Measurements from ENCODE around the gene FAM107B. TPM values are rescaled to one million over a fixed set of nuclear protein-coding genes. Genes with fewer than 3 reads are reported as not detected.

Gene FAM107B
- total and polyA plus RNA-seq, 2 donors (not counting 3 experiments of a cell fraction or from before 2014, with no cell fraction given): 39.2 to 176 TPM

DNA sequence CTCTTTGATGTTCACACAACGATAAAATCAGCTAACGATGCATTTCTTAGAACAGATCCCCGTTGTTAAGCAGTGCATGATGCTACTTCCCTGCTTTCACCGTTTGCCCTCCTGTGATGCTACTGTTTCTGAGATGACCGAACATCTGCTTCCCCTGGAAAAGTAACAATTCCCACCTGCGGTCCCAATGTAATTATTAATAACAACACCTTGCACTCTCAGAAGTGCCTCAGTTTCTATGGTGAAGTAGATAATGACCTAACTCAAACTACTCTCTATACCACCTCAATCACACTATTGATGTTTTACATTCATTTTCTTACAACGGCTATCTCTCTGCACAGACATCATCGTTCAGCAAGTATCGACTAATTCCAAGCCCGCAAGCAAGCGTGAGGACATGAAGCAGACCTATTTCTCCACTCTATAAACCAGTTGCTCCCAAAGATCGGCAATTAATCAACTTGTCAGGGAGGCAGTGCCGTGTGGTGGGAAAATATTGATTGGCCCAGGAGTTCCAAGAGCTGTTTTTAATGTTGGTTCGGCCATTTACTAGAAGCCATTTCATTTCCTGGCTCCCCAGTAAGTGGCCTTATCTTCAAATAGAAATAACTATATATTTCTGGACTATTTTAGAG lies 42.7 kb downstream of the FAM107B start:
- dilution Hi-C loops (cut with MboI; ENCODE audit: extremely low pct_ligation_motif_present, low sequenced_read_pairs) (no loop called here), intact Hi-C loops (cut with micrococcal nuclease) (no loop called here)
- H3K4me1 ChIP-seq (ENCODE audit: control insufficient read depth, extremely low read depth, insufficient read depth, low read length): no peaks in the 10 kb centered on the region
- H3K27ac ChIP-seq (ENCODE audit: insufficient read depth, low read depth, low read length): no peak overlapping the region
- no peak overlapping the region for H3K4me3 ChIP-seq (replicated peaks in 1 of 3; ENCODE audit: insufficient read depth in 1 of 3, low read depth in 1 of 3, low read length in 3 of 3)
- FAIRE-seq: no peak
- POLR2A ChIA-PET: no interaction called here
- no peak overlapping the region for H3K4me2 ChIP-seq (ENCODE audit: insufficient read depth, low read length)
- no peaks in the 10 kb centered on the region for H3K36me3 ChIP-seq (ENCODE audit: control insufficient read depth in 2 of 2, extremely low read depth in 1 of 2, insufficient read depth in 2 of 2, low read length in 2 of 2)
- no peaks in the 10 kb centered on the region for H3K9me1 ChIP-seq (replicated peaks; ENCODE audit: control insufficient read depth, extremely low read depth, insufficient read depth, low read length)
- H3K9ac ChIP-seq (replicated peaks; ENCODE audit: extremely low read depth, insufficient read depth, low read length): no peak overlapping the region
- H3K27me3 ChIP-seq (ENCODE audit: control insufficient read depth in 2 of 2, insufficient read depth in 2 of 2, low read length in 2 of 2): peaks cover 0 to 7% of the 10 kb centered on the region in 2 experiments
- no peak for DNase-seq (ENCODE audit: low read depth, low spot score)
- CTCF ChIA-PET: no interaction called here
- no peak for TF ChIP-seq POLR2AphosphoS5 (IDR thresholded peaks at IDR 0.05; ENCODE audit: insufficient read depth, low read depth, low read length)
- TF ChIP-seq MYC (IDR thresholded peaks at IDR 0.05; ENCODE audit: low read depth, low read length): no peak
- no peak for TF ChIP-seq POLR2A (IDR thresholded peaks at IDR 0.05; ENCODE audit: low read depth, low read length)
- TF ChIP-seq EZH2 (IDR thresholded peaks at IDR 0.05; ENCODE audit: borderline replicate concordance, low read depth, low read length, severe bottlenecking): no peak
- no peak for TF ChIP-seq CTCF (IDR thresholded peaks at IDR 0.05; ENCODE audit: extremely low read depth in 1 of 2, insufficient read depth in 1 of 2, low read depth in 1 of 2, low read length in 2 of 2)
- TF ChIP-seq JUN (IDR thresholded peaks at IDR 0.05; ENCODE audit: borderline replicate concordance, insufficient read depth, insufficient read length, low read depth): no peak
- TF ChIP-seq GATA2 (IDR thresholded peaks at IDR 0.05; ENCODE audit: insufficient read depth, insufficient read length, low read depth, low read length): no peak
- no peak for TF ChIP-seq FOS (IDR thresholded peaks at IDR 0.05; ENCODE audit: borderline replicate concordance, insufficient read depth, low read length)
- no peak for TF ChIP-seq MAX (IDR thresholded peaks at IDR 0.05; ENCODE audit: insufficient read depth, insufficient read length)
- no peak overlapping the region for H2AFZ ChIP-seq (ENCODE audit: low read depth, low read length)
- no peaks in the 10 kb centered on the region for H4K20me1 ChIP-seq (replicated peaks; ENCODE audit: control insufficient read depth, extremely low read depth, insufficient read depth, low read length)
- H3K79me2 ChIP-seq (ENCODE audit: control insufficient read depth, insufficient read depth, low read length): no peaks in the 10 kb centered on the region
- no TSS peak for BruUV-seq (replicated peaks)
- no peaks in the 10 kb centered on the region for H3K9me3 ChIP-seq (replicated peaks; ENCODE audit: control insufficient read depth, insufficient read depth, low read length)

Measured in endothelial cell of umbilical vein (primary cell).